HepG2 (cell line): Measurements from ENCODE around the gene NT5C3B. TPM values are rescaled to one million over a fixed set of nuclear protein-coding genes. Genes with fewer than 3 reads are reported as not detected.

Source experiments
- ATF6 ChIP-seq: sonication (generic); formaldehyde crosslinking; conservative IDR thresholded peaks from 2 replicates; pipeline ENCODE4 v1.4.0; 2020; ENCODE audit warnings: missing genetic modification reagents
- BCL3 ChIP-seq: sonication (generic); formaldehyde crosslinking; IDR thresholded peaks from 2 replicates; pipeline ENCODE4 v1.5.1; 2020; ENCODE audit warnings: mild to moderate bottlenecking, missing genetic modification reagents, moderate library complexity
- HNRNPL ChIP-seq: fragments of 200-400 bp; formaldehyde crosslinking; IDR thresholded peaks from 2 replicates; pipeline ENCODE4 v1.6.1; 2017; ENCODE audit warnings: mild to moderate bottlenecking, low read depth, low read length
- MTF2 ChIP-seq: sonication (generic); formaldehyde crosslinking; IDR thresholded peaks from 2 replicates; pipeline ENCODE4 v1.5.0; 2020; ENCODE audit warnings: missing genetic modification reagents, borderline replicate concordance
- NR2F6 ChIP-seq, 2 experiments: IDR thresholded peaks; 2 replicates each; pipeline ENCODE4 v1.6.1; 2016; ENCODE audit warnings: antibody characterized with exemption in 1 of 2, mild to moderate bottlenecking in 1 of 2
- RFX1 ChIP-seq: fragments of 450-650 bp; IDR thresholded peaks from 2 replicates; pipeline ENCODE4 v1.6.1; 2017
- SIN3B ChIP-seq: fragments of 150-350 bp; IDR thresholded peaks from 2 replicates; pipeline ENCODE4 v1.6.1; 2014; ENCODE audit warnings: low read length
- SOX13 ChIP-seq, 3 experiments: fragments of 450-650 bp in 1 of 3; sonication (generic) in 1 of 3; formaldehyde crosslinking in 1 of 3; IDR thresholded peaks in 2 of 3; conservative IDR thresholded peaks in 1 of 3; 2 replicates each; pipeline versions ENCODE4 v1.5.0 to v1.6.1; 2016 to 2020; ENCODE audit warnings: antibody characterized with exemption in 1 of 3, mild to moderate bottlenecking in 1 of 3, missing compliant biosample characterization in 1 of 3, missing genetic modification reagents in 1 of 3, moderate library complexity in 1 of 3
- USF2 ChIP-seq, 2 experiments: sonication (generic) in 1 of 2; formaldehyde crosslinking in 1 of 2; IDR thresholded peaks; 2 replicates each; pipeline versions ENCODE4 v1.5.1 to v1.6.1; 2011 to 2020; ENCODE audit warnings: borderline replicate concordance in 1 of 2, low read depth in 1 of 2, low read length in 1 of 2, mild to moderate bottlenecking in 1 of 2, missing genetic modification reagents in 1 of 2, moderate library complexity in 1 of 2
- ZBED4 ChIP-seq: sonication (generic); formaldehyde crosslinking; IDR thresholded peaks from 2 replicates; pipeline ENCODE4 v1.4.0; 2020; ENCODE audit warnings: missing genetic modification reagents, borderline replicate concordance
- ZNF263 ChIP-seq: sonication (generic); formaldehyde crosslinking; IDR thresholded peaks from 2 replicates; pipeline ENCODE4 v1.4.0; 2020; ENCODE audit warnings: missing genetic modification reagents
- ZNF530 ChIP-seq: sonication (generic); formaldehyde crosslinking; IDR thresholded peaks from 2 replicates; pipeline ENCODE4 v1.5.0; 2020; ENCODE audit warnings: low read depth, mild to moderate bottlenecking, missing genetic modification reagents
- ZSCAN29 ChIP-seq: sonication (generic); formaldehyde crosslinking; conservative IDR thresholded peaks from 2 replicates; pipeline ENCODE4 v1.4.0; 2020; ENCODE audit warnings: mild to moderate bottlenecking, missing genetic modification reagents
- ZXDC ChIP-seq: sonication (generic); formaldehyde crosslinking; IDR thresholded peaks from 2 replicates; pipeline ENCODE4 v1.5.0; 2020; ENCODE audit warnings: mild to moderate bottlenecking, missing genetic modification reagents
- polyA plus RNA-seq, 8 experiments: library from polyadenylated mRNA; depleted of rRNA in 3 of 8; stranded (reverse) in 7 of 8; unstranded in 1 of 8; fragments of >200 nt; fragmentation: Illumina TruSeq in 4 of 8; extraction: Trizol in 4 of 8; gene quantifications; 2 replicates each; pipeline versions ENCODE4 v1.2.1 to v1.2.3, GENCODE V29; 2011 to 2016; ENCODE audit warnings: low read depth in 4 of 8, missing spikeins in 1 of 8, mixed read lengths in 1 of 8; ENCODE audit not compliant: insufficient read depth in 1 of 8
- total RNA-seq, 5 experiments: library from RNA; depleted of rRNA; stranded (reverse); fragments of >200 nt; fragmentation: Illumina TruSeq; extraction: Trizol; gene quantifications; 2 replicates each; pipeline ENCODE4 v1.2.3, GENCODE V29; 2016; ENCODE audit warnings: low read depth in 1 of 5

The NT5C3B gene
- total and polyA plus RNA-seq, 2 of the 13 experiments (the other 11 are each of a cell fraction or from before 2014, with no cell fraction given): 104 to 126 TPM

- TF ChIP-seq USF2 (IDR thresholded peaks at IDR 0.05; ENCODE audit: low read depth, low read length): no peak
- TF ChIP-seq USF2 (CRISPR knock-in tag; IDR thresholded peaks at IDR 0.05; ENCODE audit: borderline replicate concordance): peak; percentile 40; the same call in 1 of the 2 replicates
- no peak for TF ChIP-seq ZBED4 (CRISPR knock-in tag)
- no peak for TF ChIP-seq RFX1
- TF ChIP-seq ZNF263 (CRISPR knock-in tag): peak; percentile 31; the same call in 1 of the 2 replicates
- no peak for TF ChIP-seq ZNF530 (CRISPR knock-in tag)
- TF ChIP-seq HNRNPL: no peak
- TF ChIP-seq BCL3 (CRISPR knock-in tag): no peak
- TF ChIP-seq NR2F6 (IDR thresholded peaks at IDR 0.05): peak; percentile 43; the same call in 1 of the 2 replicates
- TF ChIP-seq NR2F6 (CRISPR knock-in tag; IDR thresholded peaks at IDR 0.05): no peak
- no peak for TF ChIP-seq MTF2
- TF ChIP-seq ZSCAN29 (CRISPR knock-in tag): no peak; the same call in 1 of the 2 replicates
- TF ChIP-seq ATF6 (CRISPR knock-in tag): no peak
- no peak for TF ChIP-seq SOX13 (IDR thresholded peaks at IDR 0.05)
- TF ChIP-seq SOX13 (CRISPR knock-in tag; conservative IDR thresholded peaks at IDR 0.05 in 1 of 2, IDR thresholded peaks at IDR 0.05 in 1 of 2): peak in 1 of 2 experiments; percentile 10; a peak in 1 of 4 replicates
- TF ChIP-seq ZXDC: no peak
- TF ChIP-seq SIN3B: peak; percentile 79; the same call in 1 of the 2 replicates
Observed at GRCh38 chr17:41812381-41813151, 23.5 kb downstream of the NT5C3B start, which contains the start of gene FKBP10 (continued).
